Glomerular endothelial cell (primary cell): ENCODE results near the gene DPH6. TPM values are rescaled to one million over a fixed set of nuclear protein-coding genes. Genes with fewer than 3 reads are reported as not detected.
"Not testable (repeated sequence)": the region's sequence is repeated elsewhere in the genome, so short reads cannot be mapped to it uniquely, and the experiment has no call there.

ENCODE experiments used
- DNase-seq: peaks from one replicate; pipeline ENCODE4 v3.0.0-alpha.2; 2011; ENCODE audit warnings: low read depth, low spot score; ENCODE audit errors: extremely low read depth
- total RNA-seq: library from RNA; depleted of rRNA; stranded (reverse); fragments of >200 nt; gene quantifications from 2 replicates; pipeline ENCODE4 v1.2.3, GENCODE V29; 2015

DPH6 gene
- total RNA-seq, 1 donor from 2014 or later = 3.7 TPM

GRCh38 chr15:35441279-35441678 is 104.7 kb downstream of the DPH6 start:
- DNase-seq = not testable (repeated sequence)

GRCh38 chr15:35440265-35440664 is 105.7 kb downstream of the DPH6 start:
- no peak for DNase-seq

- DNase-seq = no peak
These were observed 106.7 kb downstream of the DPH6 start for GRCh38 chr15:35439291-35439690.

- DNase-seq = no peak
These were observed 108.8 kb downstream of the DPH6 start for GRCh38 chr15:35437157-35437556.

- no peak for DNase-seq
These were observed 109.5 kb downstream of the DPH6 start for GRCh38 chr15:35436422-35436821.

- no peak for DNase-seq
These were observed 114.7 kb downstream of the DPH6 start for GRCh38 chr15:35431281-35431680.

GRCh38 chr15:35430301-35430700 is 115.7 kb downstream of the DPH6 start:
- no peak for DNase-seq

GRCh38 chr15:35427496-35427895 is 118.5 kb downstream of the DPH6 start:
- DNase-seq = no peak

GRCh38 chr15:35427091-35427490 is 118.9 kb downstream of the DPH6 start:
- peak; percentile 72 for DNase-seq

- no peak for DNase-seq
These were observed 135.2 kb downstream of the DPH6 start for GRCh38 chr15:35410775-35411174.

GRCh38 chr15:35399901-35400300 is 146.1 kb downstream of the DPH6 start:
- no peak for DNase-seq

GRCh38 chr15:35397027-35397426 is 148.9 kb downstream of the DPH6 start:
- no peak for DNase-seq

- DNase-seq = no peak
These were observed 151.5 kb downstream of the DPH6 start for GRCh38 chr15:35394416-35394815.

GRCh38 chr15:35393398-35393797 is 152.6 kb downstream of the DPH6 start:
- no peak for DNase-seq

- not testable (repeated sequence) for DNase-seq
These were observed 154.5 kb downstream of the DPH6 start for GRCh38 chr15:35391408-35391984.

- DNase-seq = no peak
These were observed 162.5 kb downstream of the DPH6 start for GRCh38 chr15:35383506-35383905.

- no peak for DNase-seq
These were observed 164.6 kb downstream of the DPH6 start for GRCh38 chr15:35381328-35381727.

GRCh38 chr15:35379972-35380371 is 166.0 kb downstream of the DPH6 start:
- no peak for DNase-seq

GRCh38 chr15:35378454-35378853 is 167.5 kb downstream of the DPH6 start:
- DNase-seq = not testable (repeated sequence)

- no peak for DNase-seq
These were observed 169.3 kb downstream of the DPH6 start for GRCh38 chr15:35376707-35377106.

- DNase-seq = no peak
These were observed 171.3 kb downstream of the DPH6 start for GRCh38 chr15:35374661-35375060.

- no peak for DNase-seq
These were observed 183.7 kb downstream of the DPH6 start for GRCh38 chr15:35362195-35362829.

GRCh38 chr15:35358824-35359223 is 187.1 kb downstream of the DPH6 start:
- no peak for DNase-seq
